ENCODE data around the gene SYTL3. TPM values are rescaled to one million over a fixed set of nuclear protein-coding genes. Genes with fewer than 3 reads are reported as not detected.

Gene SYTL3
- total RNA-seq, 1 donor from 2014 or later = 8.7 TPM

DNA sequence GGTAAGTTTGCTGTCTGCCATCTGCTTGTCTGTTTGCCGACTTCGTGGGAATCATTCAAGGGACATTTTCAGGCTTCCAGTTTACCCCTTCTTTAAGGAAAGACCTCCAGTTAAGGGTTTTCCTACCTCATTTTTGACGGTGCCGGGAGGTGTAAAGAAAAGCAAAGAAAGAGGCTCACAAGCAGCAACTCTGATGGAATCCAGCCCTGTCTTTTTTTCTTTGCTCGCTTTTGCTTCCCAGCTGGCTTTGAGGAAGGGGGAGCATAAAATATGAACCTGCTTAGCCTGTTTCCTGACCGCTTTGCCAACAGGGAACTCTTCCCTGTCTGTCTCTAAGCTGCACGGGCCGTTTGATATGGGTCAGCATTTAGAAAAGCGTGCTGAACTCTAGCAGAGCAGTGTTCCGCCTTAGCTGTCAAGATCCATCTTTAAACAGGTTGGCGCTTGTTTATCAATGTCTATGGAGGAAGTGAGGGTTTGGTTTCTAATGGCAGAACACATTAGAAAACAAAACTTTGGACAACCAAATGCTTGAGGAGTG is 13.8 kb downstream of the SYTL3 start:
- intact Hi-C loops (cut with DNase I) = no loop called here
- Histone ChIP-seq H3K9me3 (no peaks in the 10 kb centered on the region), H3K27ac (peak overlapping the region; percentile 76), H3K4me1 (peaks cover 47% of the 10 kb centered on the region), H3K4me3 (peak overlapping the region; percentile 29), H3K36me3 (no peaks in the 10 kb centered on the region), H3K27me3 (no peaks in the 10 kb centered on the region)
- TF ChIP-seq, protein P1, sequence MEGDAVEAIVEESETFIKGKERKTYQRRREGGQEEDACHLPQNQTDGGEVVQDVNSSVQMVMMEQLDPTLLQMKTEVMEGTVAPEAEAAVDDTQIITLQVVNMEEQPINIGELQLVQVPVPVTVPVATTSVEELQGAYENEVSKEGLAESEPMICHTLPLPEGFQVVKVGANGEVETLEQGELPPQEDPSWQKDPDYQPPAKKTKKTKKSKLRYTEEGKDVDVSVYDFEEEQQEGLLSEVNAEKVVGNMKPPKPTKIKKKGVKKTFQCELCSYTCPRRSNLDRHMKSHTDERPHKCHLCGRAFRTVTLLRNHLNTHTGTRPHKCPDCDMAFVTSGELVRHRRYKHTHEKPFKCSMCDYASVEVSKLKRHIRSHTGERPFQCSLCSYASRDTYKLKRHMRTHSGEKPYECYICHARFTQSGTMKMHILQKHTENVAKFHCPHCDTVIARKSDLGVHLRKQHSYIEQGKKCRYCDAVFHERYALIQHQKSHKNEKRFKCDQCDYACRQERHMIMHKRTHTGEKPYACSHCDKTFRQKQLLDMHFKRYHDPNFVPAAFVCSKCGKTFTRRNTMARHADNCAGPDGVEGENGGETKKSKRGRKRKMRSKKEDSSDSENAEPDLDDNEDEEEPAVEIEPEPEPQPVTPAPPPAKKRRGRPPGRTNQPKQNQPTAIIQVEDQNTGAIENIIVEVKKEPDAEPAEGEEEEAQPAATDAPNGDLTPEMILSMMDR (IDR thresholded peaks at IDR 0.05) = no peak
- ATAC-seq = peak; percentile 3
- no peak for DNase-seq

DNA sequence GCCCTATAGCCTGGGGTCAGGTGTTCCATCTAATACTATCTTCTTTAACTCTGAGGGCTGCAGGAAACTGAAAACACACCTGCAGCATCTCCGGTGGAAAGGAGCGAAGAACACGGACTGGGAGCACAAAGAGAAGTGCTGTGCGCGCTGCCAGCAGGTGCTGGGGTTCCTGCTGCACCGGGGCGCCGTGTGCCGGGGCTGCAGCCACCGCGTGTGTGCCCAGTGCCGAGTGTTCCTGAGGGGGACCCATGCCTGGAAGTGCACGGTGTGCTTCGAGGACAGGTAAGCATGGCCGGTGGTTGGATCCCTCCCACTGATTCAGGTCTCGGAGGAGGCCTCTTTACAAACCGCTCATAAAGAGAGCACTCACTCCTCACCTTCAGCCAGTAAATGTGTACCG is 15.5 kb downstream of the SYTL3 start:
- DNase-seq (no peak), ATAC-seq (no peak)
- peaks cover 41% of the 10 kb centered on the region for H3K4me1 ChIP-seq
- H3K36me3 ChIP-seq = no peaks in the 10 kb centered on the region
- no peak overlapping the region for H3K4me3 ChIP-seq
- no peaks in the 10 kb centered on the region for H3K27me3 ChIP-seq
- no peaks in the 10 kb centered on the region for H3K9me3 ChIP-seq
- TF ChIP-seq, protein P1 (IDR thresholded peaks at IDR 0.05) = no peak
- H3K27ac ChIP-seq = no peak overlapping the region
- intact Hi-C loops (cut with DNase I) = no loop called here

DNA sequence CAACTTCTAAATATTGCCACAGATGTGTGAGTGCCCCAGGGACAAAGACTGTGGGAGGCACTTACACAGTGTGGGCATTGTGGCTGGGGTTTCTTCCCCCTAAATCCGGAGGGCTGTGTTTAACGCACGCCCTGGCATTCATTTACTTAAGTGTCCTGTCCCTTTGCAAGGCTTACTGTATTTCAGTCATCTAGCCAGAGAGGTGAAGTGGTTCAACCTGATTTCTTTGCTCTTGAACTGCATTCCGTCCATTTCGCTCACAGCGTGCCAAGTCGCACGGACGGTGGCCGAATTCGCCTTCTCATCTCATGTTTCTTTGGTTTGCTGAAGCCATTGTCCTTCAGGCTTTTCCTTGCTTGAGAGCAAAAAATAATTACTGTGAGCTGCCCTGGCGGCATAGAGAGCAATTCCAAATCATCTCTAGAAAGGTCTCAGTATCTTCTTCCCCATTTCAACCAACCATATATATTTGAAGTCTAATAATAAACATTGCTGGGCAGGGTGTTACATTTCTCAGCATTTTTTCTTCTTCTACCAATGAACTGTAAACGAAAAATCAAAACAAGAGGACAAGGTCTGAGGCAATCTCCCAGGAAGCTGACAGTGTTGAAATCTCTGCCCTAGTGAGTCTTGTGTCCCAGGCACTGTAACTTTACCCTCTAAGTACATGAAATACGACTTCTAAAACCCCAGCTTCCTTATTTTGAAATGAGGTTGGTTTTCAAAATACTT is 16.9 kb downstream of the SYTL3 start:
- TF ChIP-seq, protein P1 (IDR thresholded peaks at IDR 0.05) = no peak
- H3K9me3 ChIP-seq = no peaks in the 10 kb centered on the region
- DNase-seq (peak; percentile 86), ATAC-seq (peak; percentile 89)
- H3K4me3 ChIP-seq = no peak overlapping the region
- intact Hi-C loops (cut with DNase I) = no loop called here
- H3K27me3 ChIP-seq = no peaks in the 10 kb centered on the region
- H3K36me3 ChIP-seq = no peaks in the 10 kb centered on the region
- peak overlapping the region; percentile 85 for H3K27ac ChIP-seq
- peaks cover 36% of the 10 kb centered on the region for H3K4me1 ChIP-seq

DNA sequence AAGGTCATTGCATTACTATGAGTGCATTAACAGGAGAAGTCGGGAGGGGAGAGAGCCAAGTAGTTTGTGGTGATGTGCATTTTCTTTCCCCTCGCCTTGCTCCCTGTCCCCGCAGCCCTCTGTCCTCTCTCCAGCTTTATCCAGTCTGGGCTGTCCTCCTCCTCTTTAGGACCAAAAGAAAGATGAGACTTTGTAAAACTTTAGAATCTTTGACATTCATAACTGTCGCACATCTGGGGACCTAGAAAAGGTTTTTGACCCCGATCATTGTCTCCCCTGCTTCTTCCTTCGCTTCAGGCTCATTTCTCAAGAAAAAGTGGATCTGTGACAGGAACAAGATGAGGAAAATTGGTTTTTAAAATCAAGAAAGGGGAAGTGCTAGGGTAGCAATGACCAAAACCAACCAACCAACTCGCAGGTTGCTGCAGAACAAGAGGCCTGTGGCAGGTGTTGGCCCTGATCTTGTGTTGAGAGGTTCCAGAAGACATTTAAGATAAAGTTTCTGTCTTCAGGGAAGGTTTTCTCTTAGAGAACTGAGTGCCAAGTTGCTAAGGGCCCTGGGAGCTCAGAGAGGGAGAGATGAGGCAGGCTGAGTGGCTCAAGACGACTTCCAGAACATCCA is 17.6 kb downstream of the SYTL3 start:
- TF ChIP-seq, protein P1 (IDR thresholded peaks at IDR 0.05) = no peak
- Histone ChIP-seq H3K36me3 (no peaks in the 10 kb centered on the region), H3K27me3 (no peaks in the 10 kb centered on the region), H3K27ac (peak overlapping the region; percentile 85), H3K4me3 (no peak overlapping the region), H3K9me3 (no peaks in the 10 kb centered on the region), H3K4me1 (peaks cover 33% of the 10 kb centered on the region)
- intact Hi-C loops (cut with DNase I) = no loop called here
- DNase-seq (no peak), ATAC-seq (no peak)

DNA sequence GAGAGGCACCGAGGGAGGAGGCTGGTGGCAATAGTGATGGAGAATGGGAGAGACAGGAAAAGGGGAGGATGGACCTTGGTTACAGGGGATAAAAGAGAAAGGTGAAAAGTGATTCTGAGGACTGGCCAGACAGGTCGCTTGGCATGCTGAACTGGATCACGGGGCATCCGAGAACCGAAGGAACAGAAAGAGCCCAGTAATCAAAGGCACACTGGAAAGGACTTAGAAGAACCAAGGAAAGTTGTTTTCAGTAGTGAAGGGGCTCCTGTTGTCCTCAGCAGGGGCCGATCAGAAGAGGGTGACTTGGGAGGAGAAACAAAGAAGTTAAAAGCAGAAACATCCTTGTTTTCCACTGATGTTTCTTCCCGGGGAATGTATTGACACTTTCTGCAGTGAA is 18.9 kb downstream of the SYTL3 start:
- DNase-seq = no peak
- Histone ChIP-seq H3K4me1 (peaks cover 23% of the 10 kb centered on the region), H3K27ac (no peak overlapping the region), H3K36me3 (no peaks in the 10 kb centered on the region), H3K9me3 (no peaks in the 10 kb centered on the region), H3K27me3 (no peaks in the 10 kb centered on the region), H3K4me3 (no peak overlapping the region)
- intact Hi-C loops (cut with DNase I) = no loop called here
- ATAC-seq = no peak
- TF ChIP-seq, protein P1 (IDR thresholded peaks at IDR 0.05) = no peak
